Mucosa of stomach (tissue), 1 donor: ENCODE data around the gene KIAA1549.
"Not testable (repeated sequence)": the region's sequence is repeated elsewhere in the genome, so short reads cannot be mapped to it uniquely, and the experiment has no call there.

ENCODE experiments used
- H3K27me3 ChIP-seq: one replicate; pipeline ENCODE4 v1.7.0; 2013; ENCODE audit warnings: mild to moderate bottlenecking, low read length; ENCODE audit not compliant: control insufficient read depth, insufficient read depth
- H3K36me3 ChIP-seq: one replicate; pipeline ENCODE4 v1.7.0; 2013; ENCODE audit warnings: low read length; ENCODE audit not compliant: control insufficient read depth, insufficient read depth
- H3K4me1 ChIP-seq: one replicate; pipeline ENCODE4 v1.7.0; 2013; ENCODE audit warnings: mild to moderate bottlenecking, low read length; ENCODE audit not compliant: control insufficient read depth, insufficient read depth
- H3K4me3 ChIP-seq: one replicate; pipeline ENCODE4 v1.7.0; 2013; ENCODE audit warnings: low read length
- H3K9ac ChIP-seq: one replicate; pipeline ENCODE4 v1.7.0; 2013; ENCODE audit warnings: mild to moderate bottlenecking, low read length, moderate library complexity
- H3K9me3 ChIP-seq: one replicate; pipeline ENCODE4 v1.7.0; 2013; ENCODE audit warnings: mild to moderate bottlenecking, low read length, moderate library complexity; ENCODE audit not compliant: control insufficient read depth
- donor health status: Pancreatic carcinoma.

The KIAA1549 gene

GRCh38 chr7:138987686-138988085, 6.5 kb upstream of the KIAA1549 start:
- no peaks in the 10 kb centered on the region for H3K9me3 ChIP-seq

GRCh38 chr7:138982204-138982623, 1.0 kb upstream of the KIAA1549 start:
- no peaks in the 10 kb centered on the region for H3K27me3 ChIP-seq
- peak overlapping the region; percentile 56 for H3K9ac ChIP-seq
- peaks cover 11% of the 10 kb centered on the region for H3K4me1 ChIP-seq
- H3K9me3 ChIP-seq: no peaks in the 10 kb centered on the region
- peak overlapping the region; percentile 48 for H3K4me3 ChIP-seq
- H3K36me3 ChIP-seq: no peaks in the 10 kb centered on the region

More at GRCh38 chr7:138987686-138988085, 6.5 kb upstream of the KIAA1549 start:
- H3K9ac ChIP-seq: no peak overlapping the region
- no peaks in the 10 kb centered on the region for H3K4me1 ChIP-seq
- H3K36me3 ChIP-seq: no peaks in the 10 kb centered on the region
- no peak overlapping the region for H3K4me3 ChIP-seq
- H3K27me3 ChIP-seq: no peaks in the 10 kb centered on the region

DNA sequence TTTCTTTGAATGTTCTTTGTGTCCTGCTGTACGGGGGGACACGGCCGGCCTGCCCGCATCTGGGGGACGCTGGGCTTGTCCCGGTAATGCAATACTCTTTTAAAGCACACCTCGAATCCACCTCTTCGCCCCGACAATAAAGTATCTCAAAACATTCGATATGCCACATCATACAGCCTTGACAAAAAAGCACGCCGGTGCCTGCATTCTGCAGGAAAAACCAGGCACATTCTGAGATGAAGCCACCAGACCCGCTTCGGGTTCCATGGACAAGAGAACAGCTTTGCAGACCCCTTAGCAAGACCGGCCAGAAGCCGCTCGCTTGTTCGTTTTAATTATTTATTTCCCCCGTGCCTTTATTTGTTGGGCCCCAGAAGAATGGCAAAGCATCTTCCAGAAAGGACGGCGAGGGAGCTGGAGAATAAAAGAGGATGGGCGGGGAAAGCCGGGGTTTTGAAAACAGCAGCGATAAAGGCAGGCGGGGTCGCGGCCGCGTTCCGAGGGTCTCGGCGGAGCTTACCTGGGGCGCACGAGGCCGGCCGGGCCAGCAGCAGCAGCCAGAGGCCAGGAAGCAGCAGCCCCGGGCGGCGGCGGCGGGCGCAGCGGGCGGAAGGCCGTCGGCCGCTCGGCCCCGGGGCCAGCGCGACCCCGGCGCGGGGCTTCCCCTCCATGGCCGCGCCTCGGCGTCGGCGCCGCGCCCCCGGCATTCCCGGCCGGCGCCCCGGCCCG, 462 bp downstream of the KIAA1549 start:
- no peaks in the 10 kb centered on the region for H3K36me3 ChIP-seq
- H3K27me3 ChIP-seq: no peaks in the 10 kb centered on the region
- peak overlapping the region; percentile 3 for H3K4me3 ChIP-seq
- peaks cover 11% of the 10 kb centered on the region for H3K4me1 ChIP-seq
- peak overlapping the region; percentile 64 for H3K9ac ChIP-seq
- H3K9me3 ChIP-seq: no peaks in the 10 kb centered on the region

DNA sequence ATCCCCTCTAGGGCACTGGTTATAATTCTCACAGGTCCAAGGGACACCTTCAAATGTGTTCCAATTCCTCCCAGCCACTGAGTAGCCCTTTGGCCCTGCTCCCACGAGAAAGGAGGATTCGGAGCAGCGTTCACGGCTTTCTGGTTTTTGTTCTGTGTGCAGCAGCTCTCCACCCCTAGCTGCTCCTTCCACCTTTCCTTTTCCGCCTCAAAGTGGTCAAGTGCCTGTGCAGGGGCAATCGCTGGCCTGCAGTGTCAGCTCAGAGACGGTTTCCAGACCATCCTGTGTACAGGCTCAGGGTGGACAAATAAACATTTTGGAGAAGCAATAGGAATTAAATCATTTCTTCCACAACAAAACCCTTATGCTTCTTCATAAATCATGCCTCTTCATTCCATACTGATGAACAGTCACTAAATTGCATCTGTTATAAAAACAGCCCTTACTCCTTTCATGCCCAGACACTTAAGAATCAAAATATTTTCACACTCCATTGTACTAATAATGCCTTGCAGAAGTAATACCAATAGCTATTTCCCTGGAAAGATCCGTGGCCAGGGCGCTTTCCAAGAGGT, 1.1 kb downstream of the KIAA1549 start:
- H3K27me3 ChIP-seq: no peaks in the 10 kb centered on the region
- no peaks in the 10 kb centered on the region for H3K9me3 ChIP-seq
- peaks cover 11% of the 10 kb centered on the region for H3K4me1 ChIP-seq
- peak overlapping the region; percentile 3 for H3K4me3 ChIP-seq
- H3K9ac ChIP-seq: peak overlapping the region; percentile 64
- no peaks in the 10 kb centered on the region for H3K36me3 ChIP-seq

DNA sequence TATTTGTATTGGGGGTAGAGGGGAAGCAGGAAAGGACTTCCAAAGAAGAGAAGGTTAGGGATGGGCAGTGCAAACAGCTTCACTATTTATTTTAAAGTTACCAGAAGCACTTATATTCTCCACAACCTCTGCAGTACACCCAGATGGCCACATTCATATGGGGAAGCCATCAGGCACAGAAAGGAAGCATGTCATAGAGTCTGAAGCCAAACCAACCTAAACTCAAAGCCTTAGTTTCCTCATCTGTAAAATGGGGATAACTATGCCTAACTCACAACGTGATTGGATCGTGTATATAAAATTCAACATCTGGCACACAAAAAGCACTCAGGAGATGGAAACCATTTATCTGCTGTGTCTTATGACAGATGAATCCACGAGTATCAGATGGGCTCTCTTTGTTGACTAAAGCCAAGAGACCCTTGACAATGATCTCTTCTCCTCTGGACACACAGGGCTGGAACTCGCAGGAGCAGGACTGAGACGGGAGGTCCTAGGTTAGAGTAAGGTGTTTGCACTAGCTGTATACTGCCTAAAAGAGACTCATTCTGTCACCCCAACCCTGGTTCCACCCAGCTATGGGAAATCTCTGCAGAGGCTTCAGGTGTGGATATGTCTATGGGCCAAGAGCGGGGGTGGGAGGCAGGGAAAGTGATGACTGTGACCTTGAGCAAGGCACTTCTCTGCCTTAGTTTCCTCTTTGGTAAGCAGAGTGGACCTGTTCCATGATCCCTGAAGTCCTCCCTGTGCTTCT, 1.8 kb downstream of the KIAA1549 start:
- Histone ChIP-seq H3K27me3 (no peaks in the 10 kb centered on the region), H3K36me3 (no peaks in the 10 kb centered on the region), H3K9me3 (no peaks in the 10 kb centered on the region), H3K4me1 (peaks cover 11% of the 10 kb centered on the region), H3K4me3 (no peak overlapping the region), H3K9ac (peak overlapping the region; percentile 64)

DNA sequence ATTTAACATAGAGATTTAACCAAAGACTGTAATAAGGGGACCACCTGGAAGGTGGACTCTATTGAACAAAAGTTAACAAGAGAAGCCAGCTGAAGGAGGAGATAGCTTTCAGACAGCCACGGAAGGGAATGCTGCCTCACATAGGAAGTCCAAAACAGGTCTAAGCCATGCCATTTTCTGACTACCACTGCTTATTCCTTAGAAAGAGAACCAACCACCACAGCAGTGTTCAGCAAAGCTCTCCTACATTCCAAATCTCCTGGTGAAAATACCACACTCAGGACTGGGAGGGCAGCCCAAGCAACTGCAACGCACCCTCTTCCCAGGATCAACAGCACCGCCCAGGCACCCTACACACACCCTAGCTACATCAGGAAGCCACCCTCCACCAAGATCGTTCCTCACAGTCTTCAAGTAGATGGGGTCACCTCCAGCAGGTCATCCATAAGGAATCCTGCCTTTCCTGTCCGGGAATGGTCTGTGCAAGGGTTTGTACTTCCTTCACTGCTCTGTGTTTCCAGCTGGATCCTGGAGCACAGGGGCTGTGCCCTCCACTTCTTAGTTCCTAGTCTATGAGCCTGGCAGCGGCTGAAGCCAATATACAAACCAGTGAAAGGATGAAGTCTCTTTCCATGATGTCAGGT, 2.5 kb downstream of the KIAA1549 start:
- Histone ChIP-seq H3K9me3 (no peaks in the 10 kb centered on the region), H3K9ac (no peak overlapping the region), H3K4me1 (peaks cover 11% of the 10 kb centered on the region), H3K36me3 (no peaks in the 10 kb centered on the region), H3K4me3 (no peak overlapping the region), H3K27me3 (no peaks in the 10 kb centered on the region)

- not testable (repeated sequence) for H3K36me3 ChIP-seq, H3K9ac ChIP-seq, H3K9me3 ChIP-seq, H3K27me3 ChIP-seq, H3K4me3 ChIP-seq
- H3K4me1 ChIP-seq: peaks cover 11% of the 10 kb centered on the region
Measured at GRCh38 chr7:138976161-138976560, 5.0 kb downstream of the KIAA1549 start.

DNA sequence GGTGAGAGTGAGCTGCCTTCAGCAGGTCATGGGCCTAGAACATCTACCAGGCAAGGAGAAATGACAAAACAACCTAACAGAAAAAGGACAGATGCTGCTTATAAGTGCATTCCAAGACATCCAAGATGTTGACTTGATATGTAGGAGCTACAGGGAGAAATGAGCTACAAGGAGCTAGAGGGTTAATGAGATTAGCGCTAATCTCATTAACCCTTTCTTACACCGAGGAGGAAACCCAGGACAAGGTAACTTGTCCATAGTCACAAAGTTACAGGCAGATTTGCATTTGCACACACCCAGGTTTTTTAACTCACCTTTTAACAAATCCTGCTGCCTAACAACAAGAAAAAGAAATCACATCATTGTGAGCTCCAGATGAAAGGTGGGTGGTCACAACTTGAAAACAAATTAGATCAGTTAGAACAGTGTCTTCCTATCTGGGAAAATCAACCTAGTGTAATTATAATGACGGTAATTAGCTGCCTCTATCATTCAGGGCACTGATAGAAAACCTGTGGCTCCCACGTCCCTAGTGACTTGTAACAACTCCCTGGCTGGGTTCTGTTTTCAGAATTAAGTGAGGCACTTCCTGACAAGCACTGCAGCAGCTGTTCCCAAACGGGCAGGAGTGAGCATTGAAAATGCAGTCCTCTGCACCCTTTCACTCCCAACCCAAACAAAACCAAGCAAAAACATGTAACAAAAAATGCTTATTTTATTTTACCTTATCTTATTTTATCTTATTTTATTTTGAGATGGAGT, 5.7 kb downstream of the KIAA1549 start:
- Histone ChIP-seq H3K9ac (no peak overlapping the region), H3K4me1 (peaks cover 10% of the 10 kb centered on the region), H3K27me3 (no peaks in the 10 kb centered on the region), H3K9me3 (no peaks in the 10 kb centered on the region), H3K36me3 (no peaks in the 10 kb centered on the region), H3K4me3 (no peak overlapping the region)

DNA sequence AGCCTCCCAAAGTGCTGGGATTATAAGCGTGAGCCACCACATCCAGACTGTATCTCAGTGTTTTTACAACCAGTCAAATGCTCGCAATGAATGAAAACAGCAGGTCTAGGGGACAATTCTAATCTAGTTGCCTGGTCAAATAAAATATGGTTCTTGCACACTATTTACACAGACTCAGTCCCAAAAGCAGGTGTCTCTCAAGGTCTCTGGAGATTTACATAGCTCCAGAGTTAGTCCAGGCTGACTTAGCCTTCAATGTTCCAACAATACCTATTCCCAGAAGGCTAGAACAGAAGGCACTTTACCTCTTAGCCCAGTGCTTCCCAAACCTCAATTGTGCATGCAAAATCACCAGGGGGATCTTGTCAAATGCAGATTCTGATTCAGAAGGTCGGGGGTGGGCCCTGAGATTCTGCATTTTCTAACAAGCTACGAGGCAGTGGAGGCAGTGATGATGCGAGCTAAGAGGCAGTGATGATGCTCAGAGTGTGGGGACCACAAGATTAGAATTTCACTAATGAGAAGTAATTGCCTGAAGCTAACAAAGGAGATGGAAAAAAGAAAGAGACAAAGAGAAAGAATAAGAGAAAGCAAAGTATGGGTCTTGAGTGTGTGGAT, 6.4 kb downstream of the KIAA1549 start:
- no peak overlapping the region for H3K9ac ChIP-seq
- H3K4me1 ChIP-seq: peaks cover 5% of the 10 kb centered on the region
- no peaks in the 10 kb centered on the region for H3K9me3 ChIP-seq
- no peaks in the 10 kb centered on the region for H3K36me3 ChIP-seq
- no peaks in the 10 kb centered on the region for H3K27me3 ChIP-seq
- H3K4me3 ChIP-seq: no peak overlapping the region

DNA sequence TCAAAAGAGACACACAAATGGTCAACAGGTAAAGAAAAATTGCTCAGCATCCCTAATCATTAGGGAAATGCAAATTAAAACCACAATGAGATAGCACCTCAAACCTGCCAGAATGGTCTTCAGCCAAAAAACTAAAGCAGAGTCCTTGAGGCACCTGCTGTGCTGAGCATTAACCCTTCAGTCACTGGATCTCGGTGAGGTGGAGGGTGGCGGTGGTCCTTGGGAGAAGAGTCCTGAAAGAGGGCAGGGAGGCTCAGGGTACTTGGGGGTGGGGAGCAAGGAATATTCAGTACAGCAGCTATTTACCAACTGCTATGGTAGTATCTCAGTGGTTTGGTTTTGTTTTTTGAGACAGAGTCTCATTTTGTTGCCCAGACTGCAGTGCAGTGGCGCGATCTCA, 7.1 kb downstream of the KIAA1549 start:
- H3K9ac ChIP-seq: no peak overlapping the region
- H3K4me3 ChIP-seq: no peak overlapping the region
- peaks cover 5% of the 10 kb centered on the region for H3K4me1 ChIP-seq
- H3K36me3 ChIP-seq: no peaks in the 10 kb centered on the region
- no peaks in the 10 kb centered on the region for H3K27me3 ChIP-seq
- no peaks in the 10 kb centered on the region for H3K9me3 ChIP-seq

- H3K4me3 ChIP-seq: no peak overlapping the region
- H3K36me3 ChIP-seq: no peaks in the 10 kb centered on the region
- H3K4me1 ChIP-seq: no peaks in the 10 kb centered on the region
- no peak overlapping the region for H3K9ac ChIP-seq
- H3K27me3 ChIP-seq: no peaks in the 10 kb centered on the region
- no peaks in the 10 kb centered on the region for H3K9me3 ChIP-seq
Measured at GRCh38 chr7:138970952-138971351, 10.2 kb downstream of the KIAA1549 start.
